ENCODE results near the gene ATP8B4. TPM values are rescaled to one million over a fixed set of nuclear protein-coding genes. Genes with fewer than 3 reads are reported as not detected.
"Not testable (repeated sequence)": the region's sequence is repeated elsewhere in the genome, so short reads cannot be mapped to it uniquely, and the experiment has no call there.

ATP8B4 gene
- 0.04 and 0.41 TPM in 2 replicates for total RNA-seq (2014; rRNA removed; shearing (Covaris generic))

GRCh38 chr15:50119063-50120040, at the start of gene ATP8B4:
ATP8B4 (minus strand) TSS chr15:50119233; CDS start chr15:50106966, 12,267 bp downstream.
- DNase-seq (ENCODE audit: low spot score): no peak

GRCh38 chr15:50168379-50168778, 49.3 kb upstream of the ATP8B4 start:
- DNase-seq (ENCODE audit: low spot score): no peak

- DNase-seq (ENCODE audit: low spot score): no peak
These were observed 48.1 kb upstream of the ATP8B4 start for GRCh38 chr15:50167110-50167509.

GRCh38 chr15:50166216-50166615, 47.2 kb upstream of the ATP8B4 start:
- no peak for DNase-seq (ENCODE audit: low spot score)

- no peak for DNase-seq (ENCODE audit: low spot score)
These were observed 45.4 kb upstream of the ATP8B4 start for GRCh38 chr15:50164458-50164857.

- DNase-seq (ENCODE audit: low spot score): no peak
These were observed 44.8 kb upstream of the ATP8B4 start for GRCh38 chr15:50163719-50164410.

GRCh38 chr15:50162969-50163718, 44.1 kb upstream of the ATP8B4 start:
- no peak for DNase-seq (ENCODE audit: low spot score)

- not testable (repeated sequence) for DNase-seq (ENCODE audit: low spot score)
These were observed 39.2 kb upstream of the ATP8B4 start for GRCh38 chr15:50158236-50158635.

- no peak for DNase-seq (ENCODE audit: low spot score)
These were observed 32.4 kb upstream of the ATP8B4 start for GRCh38 chr15:50151476-50151875.

- DNase-seq (ENCODE audit: low spot score): no peak
These were observed 31.8 kb upstream of the ATP8B4 start for GRCh38 chr15:50150851-50151250.

GRCh38 chr15:50150349-50150748, 31.3 kb upstream of the ATP8B4 start:
- DNase-seq (ENCODE audit: low spot score): no peak

- no peak for DNase-seq (ENCODE audit: low spot score)
These were observed 30.1 kb upstream of the ATP8B4 start for GRCh38 chr15:50149090-50149489.

- DNase-seq (ENCODE audit: low spot score): peak; percentile 76
These were observed 29.4 kb upstream of the ATP8B4 start for GRCh38 chr15:50148362-50148963.

GRCh38 chr15:50146632-50147031, 27.6 kb upstream of the ATP8B4 start:
- no peak for DNase-seq (ENCODE audit: low spot score)

- peak; percentile 76 for DNase-seq (ENCODE audit: low spot score)
These were observed 26.4 kb upstream of the ATP8B4 start for GRCh38 chr15:50145451-50145872.

- no peak for DNase-seq (ENCODE audit: low spot score)
These were observed 25.5 kb upstream of the ATP8B4 start for GRCh38 chr15:50144341-50145120.

- DNase-seq (ENCODE audit: low spot score): no peak
These were observed 24.3 kb upstream of the ATP8B4 start for GRCh38 chr15:50143255-50143860.

GRCh38 chr15:50141856-50142255, 22.8 kb upstream of the ATP8B4 start:
- no peak for DNase-seq (ENCODE audit: low spot score)

GRCh38 chr15:50140983-50141382, 21.9 kb upstream of the ATP8B4 start:
- no peak for DNase-seq (ENCODE audit: low spot score)

GRCh38 chr15:50140098-50140497, 21.1 kb upstream of the ATP8B4 start:
- DNase-seq (ENCODE audit: low spot score): no peak

Measured in H4 (cell line).